ENCODE results near the gene SAMM50. TPM values are rescaled to one million over a fixed set of nuclear protein-coding genes. Genes with fewer than 3 reads are reported as not detected.

Gene SAMM50
- total and polyA plus RNA-seq, 2 experiments from 2014 or later: 58.6 to 60.3 TPM

- Histone ChIP-seq H3K4me3 (no peak overlapping the region), H2AFZ (no peak overlapping the region), H3K79me2 (replicated peaks; ENCODE audit: insufficient read depth) (no peaks in the 10 kb centered on the region), H3F3A (replicated peaks; ENCODE audit: low read depth) (no peaks in the 10 kb centered on the region), H3K4me1 (ENCODE audit: insufficient read depth) (no peaks in the 10 kb centered on the region), H3K4me2 (no peak overlapping the region), H3K36me3 (ENCODE audit: insufficient read depth) (peaks cover 36% of the 10 kb centered on the region), H4K20me1 (replicated peaks; ENCODE audit: insufficient read depth) (no peaks in the 10 kb centered on the region; the same call in 1 of the 2 replicates), H3K27ac (ENCODE audit: low read depth) (no peak overlapping the region), H3K27me3 (ENCODE audit: insufficient read depth) (no peaks in the 10 kb centered on the region), H3K9me2 (ENCODE audit: insufficient read depth) (no peaks in the 10 kb centered on the region)
- no peak overlapping the region for H3K4me3 Mint-ChIP-seq
- no peaks in the 10 kb centered on the region for H3K9me3 Mint-ChIP-seq
- no peak for TF ChIP-seq ZNF462 (CRISPR knock-in tag; IDR thresholded peaks at IDR 0.05)
- TF ChIP-seq CREB1 (CRISPR knock-in tag; IDR thresholded peaks at IDR 0.05; ENCODE audit: low read depth): no peak
- no peak for TF ChIP-seq ETS1 (IDR thresholded peaks at IDR 0.05)
- no peak for TF ChIP-seq STAT1 (IDR thresholded peaks at IDR 0.05; ENCODE audit: unreplicated experiment)
- no peak for TF ChIP-seq EZH2phosphoT487 (IDR thresholded peaks at IDR 0.05; ENCODE audit: unreplicated experiment)
- no peak for TF ChIP-seq ZNF331 (CRISPR knock-in tag; IDR thresholded peaks at IDR 0.05; ENCODE audit: low read depth)
- TF ChIP-seq REST (IDR thresholded peaks at IDR 0.05; ENCODE audit: unreplicated experiment): no peak
- TF ChIP-seq ZNF114 (CRISPR knock-in tag; IDR thresholded peaks at IDR 0.05): no peak
- TF ChIP-seq POLR2AphosphoS5 (IDR thresholded peaks at IDR 0.05; ENCODE audit: low read depth): no peak
- no peak for TF ChIP-seq CTCF (conservative IDR thresholded peaks at IDR 0.05; ENCODE audit: low read depth in 2 of 2)
- TF ChIP-seq NANOG (IDR thresholded peaks at IDR 0.05; ENCODE audit: borderline replicate concordance): no peak
- TF ChIP-seq EZH2 (IDR thresholded peaks at IDR 0.05; ENCODE audit: low read depth, unreplicated experiment): no peak
- TF ChIP-seq JUNB (IDR thresholded peaks at IDR 0.05; ENCODE audit: unreplicated experiment): no peak
- DNase-seq (ENCODE audit: low spot score) (no peak), ATAC-seq (no peak)
- no peaks in the 10 kb centered on the region for H3K4me1 Mint-ChIP-seq
- H3K27me3 Mint-ChIP-seq (ENCODE audit: insufficient read depth, low read depth, poor library complexity): peaks cover 2% of the 10 kb centered on the region
- peaks cover 70% of the 10 kb centered on the region for H3K36me3 Mint-ChIP-seq (ENCODE audit: low read depth)
- H3K27ac Mint-ChIP-seq: no peak overlapping the region
Observed at GRCh38 chr22:43968614-43969013, 13.4 kb downstream of the SAMM50 start.
